PC-9 (cell line): ENCODE results near the gene PHLPP1. TPM values are rescaled to one million over a fixed set of nuclear protein-coding genes. Genes with fewer than 3 reads are reported as not detected.
"Not testable (repeated sequence)": the region's sequence is repeated elsewhere in the genome, so short reads cannot be mapped to it uniquely, and the experiment has no call there.

ENCODE experiments used
- BruUV-seq: library from RNA; stranded (reverse); fragments of 400-500 nt; replicated peaks from 2 replicates; lab custom pipeline; 2021; lab: Mats Ljungman, UMichigan
- CTCF ChIA-PET: fragments of 300-600 bp; sonication (Branson Sonifier 250); formaldehyde crosslinking; loops from one replicate; lab custom pipeline; 2022; ENCODE audit warnings: antibody characterized with exemption; lab: Charles Lee
- POLR2A ChIA-PET: fragments of 300-600 bp; sonication (Branson Sonifier 250); formaldehyde crosslinking; loops from one replicate; lab custom pipeline; 2022; ENCODE audit warnings: antibody characterized with exemption; ENCODE audit not compliant: unreplicated experiment; lab: Charles Lee
- DNase-seq, 2 experiments: peaks; one replicate each; pipeline versions ENCODE4 v3.0.0 to v3.0.0-alpha.2; 2015 to 2022; ENCODE audit warnings: mixed read lengths in 1 of 2
- H2AFZ ChIP-seq: fragments of 200-600 bp; sonication (generic); 2 replicates; pipeline ENCODE4 v1.8.1; 2017; ENCODE audit warnings: antibody characterized with exemption
- H3F3A ChIP-seq: fragments of 200-600 bp; sonication (generic); 2 replicates; pipeline ENCODE4 v1.8.1; 2017; ENCODE audit warnings: antibody characterized with exemption, mild to moderate bottlenecking, low read depth; ENCODE audit not compliant: insufficient read depth
- H3K27ac ChIP-seq: fragments of 200-600 bp; sonication (generic); 2 replicates; pipeline ENCODE4 v1.6.1; 2016; ENCODE audit warnings: mixed run types
- H3K27me3 ChIP-seq: fragments of 200-600 bp; sonication (generic); 2 replicates; pipeline ENCODE4 v1.6.1; 2016; ENCODE audit warnings: low read depth, mixed run types; ENCODE audit not compliant: insufficient read depth
- H3K36me3 ChIP-seq: fragments of 200-600 bp; sonication (generic); 2 replicates; pipeline ENCODE4 v1.6.1; 2016; ENCODE audit warnings: low read depth, mixed run types
- H3K4me1 ChIP-seq: fragments of 200-600 bp; sonication (generic); replicated peaks from 2 replicates; pipeline ENCODE4 v1.6.1; 2016; ENCODE audit warnings: mixed run types; ENCODE audit not compliant: insufficient read depth
- H3K4me2 ChIP-seq: fragments of 200-600 bp; sonication (generic); 2 replicates; pipeline ENCODE4 v1.6.1; 2017; ENCODE audit warnings: mixed run types
- H3K4me3 ChIP-seq: fragments of 200-600 bp; sonication (generic); 2 replicates; pipeline ENCODE4 v1.6.1; 2016; ENCODE audit warnings: mixed run types
- H3K79me2 ChIP-seq: fragments of 200-600 bp; sonication (generic); 2 replicates; pipeline ENCODE4 v1.6.1; 2017; ENCODE audit warnings: low read depth, mixed run types
- H3K9me2 ChIP-seq: fragments of 200-600 bp; sonication (generic); 2 replicates; pipeline ENCODE4 v1.8.1; 2017; ENCODE audit warnings: mild to moderate bottlenecking; ENCODE audit not compliant: insufficient read depth
- H3K9me3 ChIP-seq: fragments of 200-600 bp; sonication (generic); 2 replicates; pipeline ENCODE4 v1.8.1; 2016; ENCODE audit warnings: low read depth; ENCODE audit not compliant: insufficient read depth
- H4K20me1 ChIP-seq: fragments of 200-600 bp; sonication (generic); 2 replicates; pipeline ENCODE4 v1.8.1; 2017; ENCODE audit not compliant: insufficient read depth
- CTCF ChIP-seq: fragments of 200-600 bp; sonication (generic); conservative IDR thresholded peaks from 2 replicates; pipeline ENCODE4 v1.6.1; 2017; ENCODE audit warnings: mixed run types, antibody characterized with exemption, mild to moderate bottlenecking, moderate library complexity
- EZH2 ChIP-seq: fragments of 200-600 bp; sonication (generic); IDR thresholded peaks from 2 replicates; pipeline ENCODE4 v1.8.0; 2017; ENCODE audit warnings: antibody characterized with exemption, low read depth
- intact Hi-C: fragments of 100-400 bp; cut with micrococcal nuclease; formaldehyde crosslinking; loops from one replicate; pipeline ENCODE4 v1.10.0; 2022; ENCODE audit not compliant: unreplicated experiment
- total RNA-seq: library from RNA; stranded (reverse); gene quantifications from 2 replicates; pipeline ENCODE4 v1.2.3, GENCODE V29; 2021

Gene PHLPP1
- total RNA-seq, 1 experiment from 2014 or later: 21.1 TPM

- intact Hi-C loops: loop anchor here (5.0 kb wide), 2 partner anchors 85 to 155 kb away; partner anchors contain the start of gene PHLPP1
- Histone ChIP-seq H3K4me2 (no peak overlapping the region), H4K20me1 (no peaks in the 10 kb centered on the region), H2AFZ (no peak overlapping the region), H3K79me2 (peaks cover 69% of the 10 kb centered on the region), H3K4me1 (peaks cover 45% of the 10 kb centered on the region), H3K9me2 (peaks cover 8% of the 10 kb centered on the region; the same call in 1 of the 2 replicates), H3K9me3 (no peaks in the 10 kb centered on the region), H3K36me3 (no peaks in the 10 kb centered on the region), H3K27me3 (no peaks in the 10 kb centered on the region), H3F3A (peaks cover 19% of the 10 kb centered on the region), H3K27ac (no peak overlapping the region), H3K4me3 (no peak overlapping the region)
- ChIA-PET CTCF (no interaction called here), POLR2A (interaction anchor here (0.6 kb wide), 1 partner anchor 27 kb away, joined by 4 read pairs; no protein-coding TSS in a partner anchor)
- TF ChIP-seq CTCF: no peak
- no peak for TF ChIP-seq EZH2
- no TSS peak for BruUV-seq
- DNase-seq: no peak
Measured at GRCh38 chr18:62802523-62802922, 87.2 kb downstream of the PHLPP1 start.

GRCh38 chr18:62807396-62807795 lies 92.1 kb downstream of the PHLPP1 start:
- no TSS peak for BruUV-seq
- intact Hi-C loops: no loop called here
- H3K79me2 ChIP-seq: peaks cover 68% of the 10 kb centered on the region

GRCh38 chr18:62808123-62808522 lies 92.8 kb downstream of the PHLPP1 start:
- Histone ChIP-seq H3K9me2 (peaks cover 8% of the 10 kb centered on the region; the same call in 1 of the 2 replicates), H3K36me3 (no peaks in the 10 kb centered on the region), H3F3A (peaks cover 5% of the 10 kb centered on the region; the same call in 1 of the 2 replicates), H3K27ac (no peak overlapping the region), H3K9me3 (no peaks in the 10 kb centered on the region), H4K20me1 (no peaks in the 10 kb centered on the region), H3K4me3 (no peak overlapping the region), H3K27me3 (no peaks in the 10 kb centered on the region), H3K79me2 (peaks cover 67% of the 10 kb centered on the region), H3K4me1 (peaks cover 27% of the 10 kb centered on the region), H3K4me2 (no peak overlapping the region), H2AFZ (no peak overlapping the region)
- TF ChIP-seq CTCF: no peak
- no peak for TF ChIP-seq EZH2
- no peak for DNase-seq
- ChIA-PET CTCF (no interaction called here), POLR2A (no interaction called here)
- intact Hi-C loops: no loop called here
- no TSS peak for BruUV-seq

More at GRCh38 chr18:62807396-62807795, 92.1 kb downstream of the PHLPP1 start:
- no peaks in the 10 kb centered on the region; the same call in 1 of the 2 replicates for H3F3A ChIP-seq
- no peaks in the 10 kb centered on the region for H4K20me1 ChIP-seq
- H3K36me3 ChIP-seq: no peaks in the 10 kb centered on the region
- peaks cover 8% of the 10 kb centered on the region; the same call in 1 of the 2 replicates for H3K9me2 ChIP-seq
- CTCF ChIA-PET: no interaction called here
- H3K4me1 ChIP-seq: peaks cover 28% of the 10 kb centered on the region
- no peak overlapping the region for H2AFZ ChIP-seq
- no peak overlapping the region for H3K4me3 ChIP-seq
- H3K27me3 ChIP-seq: no peaks in the 10 kb centered on the region
- DNase-seq: no peak
- TF ChIP-seq EZH2: no peak
- TF ChIP-seq CTCF: no peak
- H3K27ac ChIP-seq: no peak overlapping the region
- H3K4me2 ChIP-seq: no peak overlapping the region
- POLR2A ChIA-PET: interaction anchor here (0.8 kb wide), 1 partner anchor 16 kb away, joined by 3 read pairs; no protein-coding TSS in a partner anchor
- H3K9me3 ChIP-seq: no peaks in the 10 kb centered on the region

GRCh38 chr18:62809445-62809844 lies 94.1 kb downstream of the PHLPP1 start:
- H3K27ac ChIP-seq, DNase-seq, H3K27me3 ChIP-seq, H4K20me1 ChIP-seq, H3K4me2 ChIP-seq, H2AFZ ChIP-seq, H3K4me3 ChIP-seq, intact Hi-C loops, H3K9me2 ChIP-seq, CTCF ChIA-PET, POLR2A ChIA-PET, H3F3A ChIP-seq, H3K9me3 ChIP-seq, H3K36me3 ChIP-seq, BruUV-seq: not testable (repeated sequence)
- H3K4me1 ChIP-seq: peaks cover 27% of the 10 kb centered on the region
- H3K79me2 ChIP-seq: peaks cover 55% of the 10 kb centered on the region
